ENCODE data around the gene ARID3A. TPM values are rescaled to one million over a fixed set of nuclear protein-coding genes. Genes with fewer than 3 reads are reported as not detected.

ARID3A gene
- total and polyA plus RNA-seq, 8 donors, result 20.6 to 35.7 (median 23.6) TPM

- Histone ChIP-seq H3K36me3 (peaks cover 0 to 2% of the 10 kb centered on the region in 2 donors), H3K27ac (no peak overlapping the region), H3K27me3 (no peaks in the 10 kb centered on the region), H3K4me3 (peak overlapping the region in 1 of 2 donors; percentile 14), H3K4me1 (peaks cover 11 to 37% of the 10 kb centered on the region in 2 donors), H3K9me3 (no peaks in the 10 kb centered on the region)
- intact Hi-C loops (cut with DNase I), result no loop called here
- DNase-seq, result peak in 1 of 4 donors; percentile 68
- TF ChIP-seq, protein P1, sequence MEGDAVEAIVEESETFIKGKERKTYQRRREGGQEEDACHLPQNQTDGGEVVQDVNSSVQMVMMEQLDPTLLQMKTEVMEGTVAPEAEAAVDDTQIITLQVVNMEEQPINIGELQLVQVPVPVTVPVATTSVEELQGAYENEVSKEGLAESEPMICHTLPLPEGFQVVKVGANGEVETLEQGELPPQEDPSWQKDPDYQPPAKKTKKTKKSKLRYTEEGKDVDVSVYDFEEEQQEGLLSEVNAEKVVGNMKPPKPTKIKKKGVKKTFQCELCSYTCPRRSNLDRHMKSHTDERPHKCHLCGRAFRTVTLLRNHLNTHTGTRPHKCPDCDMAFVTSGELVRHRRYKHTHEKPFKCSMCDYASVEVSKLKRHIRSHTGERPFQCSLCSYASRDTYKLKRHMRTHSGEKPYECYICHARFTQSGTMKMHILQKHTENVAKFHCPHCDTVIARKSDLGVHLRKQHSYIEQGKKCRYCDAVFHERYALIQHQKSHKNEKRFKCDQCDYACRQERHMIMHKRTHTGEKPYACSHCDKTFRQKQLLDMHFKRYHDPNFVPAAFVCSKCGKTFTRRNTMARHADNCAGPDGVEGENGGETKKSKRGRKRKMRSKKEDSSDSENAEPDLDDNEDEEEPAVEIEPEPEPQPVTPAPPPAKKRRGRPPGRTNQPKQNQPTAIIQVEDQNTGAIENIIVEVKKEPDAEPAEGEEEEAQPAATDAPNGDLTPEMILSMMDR (IDR thresholded peaks at IDR 0.05), result no peak
- ATAC-seq, result no peak
Measured at GRCh38 chr19:953445-954271, 27.8 kb downstream of the ARID3A start.

- Histone ChIP-seq H3K27me3 (no peaks in the 10 kb centered on the region), H3K4me3 (no peak overlapping the region), H3K36me3 (peaks cover 0 to 8% of the 10 kb centered on the region in 2 donors), H3K4me1 (peaks cover 11 to 37% of the 10 kb centered on the region in 2 donors), H3K27ac (no peak overlapping the region), H3K9me3 (no peaks in the 10 kb centered on the region)
- DNase-seq (no peak), ATAC-seq (no peak)
- TF ChIP-seq, protein P1 (IDR thresholded peaks at IDR 0.05), result no peak
- intact Hi-C loops (cut with DNase I), result no loop called here
Measured at GRCh38 chr19:954272-954671, 28.4 kb downstream of the ARID3A start.

- Histone ChIP-seq H3K4me3 (no peak overlapping the region), H3K27me3 (no peaks in the 10 kb centered on the region), H3K4me1 (peaks cover 11 to 37% of the 10 kb centered on the region in 2 donors), H3K9me3 (no peaks in the 10 kb centered on the region), H3K36me3 (peaks cover 0 to 14% of the 10 kb centered on the region in 2 donors), H3K27ac (no peak overlapping the region)
- intact Hi-C loops (cut with DNase I), result no loop called here
- TF ChIP-seq, protein P1 (IDR thresholded peaks at IDR 0.05), result no peak
- ATAC-seq (no peak), DNase-seq (peak in 1 of 4 donors; percentile 69)
Measured at GRCh38 chr19:954672-955494, 29.0 kb downstream of the ARID3A start.

DNA sequence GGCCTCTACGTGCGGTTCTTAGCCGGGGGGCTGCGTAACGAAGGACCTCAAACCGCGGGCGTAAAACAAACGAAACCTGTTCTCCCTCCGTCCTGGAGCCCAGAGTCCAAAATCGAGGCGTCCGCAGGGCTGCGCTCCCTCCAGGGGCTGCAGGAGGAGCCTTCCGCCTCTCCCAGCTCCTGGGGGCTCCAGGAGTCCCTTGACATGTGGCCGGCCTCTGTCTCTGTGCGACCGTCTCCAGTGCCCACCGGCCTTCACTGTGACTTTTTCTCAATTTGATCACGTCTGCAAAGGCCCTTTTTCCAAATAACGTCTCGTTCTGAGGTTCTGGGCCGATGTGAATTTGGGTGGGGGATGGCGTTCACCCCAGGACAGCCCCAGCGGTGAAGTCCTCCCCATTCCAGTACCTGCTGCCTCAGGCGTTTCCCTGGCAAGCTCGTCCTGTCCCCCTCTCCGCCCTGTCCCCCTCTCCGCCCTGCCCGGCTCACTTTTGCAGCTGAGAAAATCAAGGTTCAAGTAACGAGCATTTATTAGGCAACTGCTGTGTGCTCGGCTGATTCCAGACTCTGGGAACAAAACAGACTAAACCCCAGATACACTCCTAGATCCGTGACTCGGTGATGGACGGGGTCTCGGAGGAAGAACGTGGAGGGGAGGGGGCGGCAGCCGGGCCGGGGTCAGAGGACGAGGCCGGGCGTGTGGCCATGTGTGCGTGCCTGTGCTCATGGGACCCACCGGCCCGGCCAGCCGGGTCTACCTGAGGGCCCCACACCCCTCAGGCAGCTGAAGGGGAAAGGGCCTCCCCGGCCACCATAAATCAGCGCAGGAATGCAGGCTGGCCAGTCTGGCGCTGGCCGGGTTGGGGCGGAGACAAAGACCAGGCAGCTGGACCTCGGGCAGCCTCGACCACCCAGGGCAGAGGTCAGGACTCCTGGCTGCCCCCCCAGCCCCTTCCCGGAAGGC, 30.2 kb downstream of the ARID3A start:
- Histone ChIP-seq H3K4me3 (no peak overlapping the region), H3K4me1 (peaks cover 11 to 37% of the 10 kb centered on the region in 2 donors), H3K27ac (no peak overlapping the region), H3K36me3 (peaks cover 0 to 26% of the 10 kb centered on the region in 2 donors), H3K27me3 (no peaks in the 10 kb centered on the region), H3K9me3 (no peaks in the 10 kb centered on the region)
- TF ChIP-seq, protein P1 (IDR thresholded peaks at IDR 0.05), result no peak
- intact Hi-C loops (cut with DNase I), result no loop called here
- ATAC-seq (peak; percentile 13), DNase-seq (peak in 2 of 4 donors; percentile 54 to 70)

Measured in left lung (tissue), 10 donors.